ENCODE results near the gene WRAP53.

WRAP53 gene
- 8.4 to 12.4 reads per million in 2 donors for total RNA-seq

DNA sequence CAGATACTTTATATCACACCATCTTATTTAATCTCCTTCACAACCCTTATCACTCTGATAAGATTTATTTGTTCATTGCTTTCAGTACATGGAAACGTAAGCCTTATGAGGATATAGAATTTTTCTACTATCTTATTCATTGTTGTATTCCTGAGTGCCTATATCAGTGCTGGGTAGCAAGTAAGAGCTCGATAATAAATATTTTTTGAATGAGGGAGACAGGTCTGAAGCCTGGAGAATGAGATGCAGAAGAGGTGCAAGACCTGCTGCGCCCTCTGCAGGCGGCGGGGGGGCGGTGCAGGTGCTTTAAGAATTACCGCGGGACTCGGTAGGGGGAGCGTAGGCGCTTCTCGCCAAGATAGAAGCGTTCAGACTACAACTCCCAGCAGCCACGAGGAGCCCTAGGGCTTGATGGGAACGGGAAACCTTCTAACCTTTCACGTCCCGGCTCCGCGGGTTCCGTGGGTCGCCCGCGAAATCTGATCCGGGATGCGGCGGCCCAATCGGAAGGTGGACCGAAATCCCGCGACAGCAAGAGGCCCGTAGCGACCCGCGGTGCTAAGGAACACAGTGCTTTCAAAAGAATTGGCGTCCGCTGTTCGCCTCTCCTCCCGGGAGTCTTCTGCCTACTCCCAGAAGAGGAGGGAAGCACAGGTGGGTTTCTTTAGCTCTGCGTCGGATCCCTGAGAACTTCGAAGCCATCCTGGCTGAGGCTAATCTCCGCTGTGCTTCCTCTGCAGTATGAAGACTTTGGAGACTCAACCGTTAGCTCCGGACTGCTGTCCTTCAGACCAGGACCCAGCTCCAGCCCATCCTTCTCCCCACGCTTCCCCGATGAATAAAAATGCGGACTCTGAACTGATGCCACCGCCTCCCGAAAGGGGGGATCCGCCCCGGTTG, at the start of gene WRAP53:
Gene WRAP53 (plus strand): TSS at position 570 of the 900 bp plus-strand sequence. CDS start 172 bp downstream, at position 742.
- peak; percentile 86 to 97 (median 93) for DNase-seq

- no peak for DNase-seq
These were observed 47.5 kb upstream of the WRAP53 start for GRCh38 chr17:7640783-7641182.

- DNase-seq, result peak in 1 of 5 experiments; percentile 47
These were observed 46.6 kb upstream of the WRAP53 start for GRCh38 chr17:7641635-7642034.

DNA sequence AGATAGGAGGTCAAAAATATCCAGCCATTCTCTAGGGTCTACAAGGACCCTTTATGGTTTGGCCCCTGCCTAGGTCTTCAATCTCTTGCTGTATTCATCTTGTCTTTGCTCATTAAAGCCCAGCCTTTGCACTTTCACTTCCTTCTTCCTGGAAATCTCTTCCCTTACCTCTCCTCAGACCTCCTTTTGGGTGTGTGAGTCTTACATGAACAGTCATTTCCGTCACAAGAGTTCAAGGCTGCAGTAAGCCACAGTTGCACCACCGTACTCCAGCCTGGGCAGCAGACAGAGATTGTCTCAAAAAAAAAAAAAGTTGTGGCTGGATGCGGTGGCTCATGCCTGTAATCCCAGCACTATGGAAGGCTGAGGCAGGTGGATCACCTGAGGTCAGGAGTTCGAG, 43.5 kb upstream of the WRAP53 start:
- peak in 1 of 5 experiments; percentile 30 for DNase-seq

DNA sequence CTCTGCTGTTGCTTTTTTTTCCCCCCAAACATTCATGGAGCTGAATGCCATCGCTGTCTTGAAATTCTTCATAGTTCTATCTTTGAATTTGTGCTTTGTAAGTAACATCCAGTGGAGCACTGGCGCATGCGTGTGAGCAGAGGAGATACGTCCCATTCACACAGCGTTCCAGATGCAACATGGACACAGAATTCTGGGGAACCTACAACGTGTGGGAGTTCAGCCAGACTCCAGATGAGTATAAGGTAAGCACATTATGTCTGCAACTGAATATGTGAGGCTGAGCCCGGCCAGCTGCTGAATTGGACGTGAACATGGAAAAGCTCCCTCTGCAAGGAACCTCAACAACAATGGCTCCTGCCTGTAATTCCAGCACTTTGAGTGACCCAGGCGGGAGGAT, 41.8 kb upstream of the WRAP53 start:
- DNase-seq, result no peak

DNA sequence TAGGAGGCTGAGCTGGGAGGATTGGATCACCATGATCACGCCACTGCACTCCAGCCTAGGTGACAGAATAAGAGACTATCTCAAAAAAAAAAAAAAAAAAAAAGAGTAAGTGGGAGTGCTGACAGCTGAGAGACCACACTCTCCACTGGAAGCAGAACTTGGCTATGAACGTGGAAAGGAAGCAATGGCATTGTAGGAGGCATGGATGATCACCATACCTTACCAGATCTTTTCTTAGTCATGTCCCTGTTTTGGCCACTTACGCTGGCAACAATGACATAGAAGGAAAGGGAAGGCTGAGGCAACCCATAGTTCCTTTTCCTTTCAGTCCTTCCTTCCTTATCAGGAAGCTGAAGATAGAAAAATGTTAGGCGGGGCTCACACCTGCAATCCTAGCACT, 41.3 kb upstream of the WRAP53 start:
- DNase-seq, result no peak

GRCh38 chr17:7650509-7651096, 37.7 kb upstream of the WRAP53 start, which contains the start of gene ATP1B2:
Gene ATP1B2, plus strand, starts transcription at chr17:7650926. Its CDS starts 593 bp downstream, at chr17:7651519.
- DNase-seq, result peak; percentile 44 to 78 (median 61)

- no peak for DNase-seq
These were observed 37.1 kb upstream of the WRAP53 start for GRCh38 chr17:7651097-7651664.

DNA sequence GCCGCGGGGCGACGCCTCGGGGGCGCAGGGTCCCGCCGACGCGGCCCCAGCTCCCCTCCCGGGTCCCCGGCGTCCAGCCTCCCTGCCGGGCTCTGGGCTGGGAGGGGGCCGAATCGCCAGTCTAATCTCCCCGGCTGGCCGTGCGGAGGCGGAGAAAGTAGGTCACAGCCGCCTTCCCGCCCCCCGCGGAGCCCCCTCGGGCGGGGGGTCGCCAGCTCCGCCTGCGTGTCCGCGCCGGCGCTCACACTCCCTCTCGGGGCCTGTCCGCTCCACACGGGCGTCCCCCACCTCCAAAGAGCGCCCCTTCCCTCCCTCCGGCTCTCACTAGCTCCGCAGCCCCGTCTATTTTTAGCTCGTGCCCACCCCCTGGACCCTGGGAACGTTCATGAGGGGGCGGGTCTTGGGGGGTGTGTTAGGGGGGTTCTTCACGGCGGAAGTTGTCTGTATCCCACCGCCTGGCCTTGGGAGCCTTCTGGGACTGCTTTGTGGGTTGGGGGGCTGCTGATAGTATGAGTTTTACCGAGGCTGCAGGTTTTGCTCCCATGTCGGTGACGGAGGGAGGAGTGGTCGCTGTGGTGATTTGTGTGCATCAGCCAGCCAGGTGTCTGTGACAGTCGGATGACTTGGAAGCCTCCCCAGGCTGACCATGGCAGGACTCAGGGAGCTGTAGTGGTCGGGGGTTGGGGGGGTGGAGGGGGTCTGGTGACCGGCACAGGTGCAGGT, 36.5 kb upstream of the WRAP53 start:
- no peak for DNase-seq

GRCh38 chr17:7652388-7653356, 35.6 kb upstream of the WRAP53 start:
- DNase-seq, result no peak

DNA sequence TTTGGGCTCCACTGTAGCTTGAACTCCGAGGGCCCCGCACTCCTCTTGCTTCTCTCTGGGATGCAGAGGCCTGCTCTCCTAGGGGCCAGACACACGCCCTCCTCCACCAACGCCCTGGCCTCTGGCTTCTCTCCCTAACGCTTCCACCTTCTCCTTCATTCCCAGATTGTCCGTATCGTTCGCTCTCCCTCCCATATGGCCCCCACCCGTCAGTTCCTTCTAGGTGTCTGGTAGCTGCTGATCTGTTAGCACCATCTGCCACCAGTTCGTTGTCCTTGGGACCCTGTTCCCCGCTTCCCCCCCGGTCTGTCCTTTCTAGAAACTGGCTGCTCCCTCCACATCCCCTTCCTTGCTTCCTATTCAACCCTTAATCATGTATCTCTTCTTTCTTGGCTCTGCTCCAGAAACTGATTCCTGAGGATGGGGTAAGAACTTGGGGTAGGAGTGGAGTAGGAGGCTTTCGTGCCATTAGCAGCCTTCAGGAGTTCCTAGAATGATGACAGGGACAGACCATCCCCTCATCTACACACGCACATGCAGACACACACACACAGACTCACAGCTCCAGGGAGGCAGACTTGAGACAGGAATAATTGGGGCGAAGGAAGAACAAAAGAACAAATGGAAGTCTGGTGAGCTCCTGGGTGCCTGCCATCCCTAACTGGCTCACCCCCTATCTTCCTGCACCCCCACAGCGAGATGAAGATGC, 33.3 kb upstream of the WRAP53 start:
- DNase-seq, result no peak

DNA sequence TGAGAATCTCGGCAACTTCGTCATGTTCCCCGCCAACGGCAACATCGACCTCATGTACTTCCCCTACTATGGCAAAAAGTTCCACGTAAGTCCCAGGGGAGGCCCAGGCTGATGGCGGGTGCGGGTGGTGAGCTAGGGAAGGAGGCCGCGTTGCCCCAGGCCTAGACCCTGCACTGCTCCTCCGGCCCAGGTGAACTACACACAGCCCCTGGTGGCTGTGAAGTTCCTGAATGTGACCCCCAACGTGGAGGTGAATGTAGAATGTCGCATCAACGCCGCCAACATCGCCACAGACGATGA, 32.8 kb upstream of the WRAP53 start:
- DNase-seq, result no peak

GRCh38 chr17:7656958-7657609, 31.2 kb upstream of the WRAP53 start:
- DNase-seq, result no peak

DNA sequence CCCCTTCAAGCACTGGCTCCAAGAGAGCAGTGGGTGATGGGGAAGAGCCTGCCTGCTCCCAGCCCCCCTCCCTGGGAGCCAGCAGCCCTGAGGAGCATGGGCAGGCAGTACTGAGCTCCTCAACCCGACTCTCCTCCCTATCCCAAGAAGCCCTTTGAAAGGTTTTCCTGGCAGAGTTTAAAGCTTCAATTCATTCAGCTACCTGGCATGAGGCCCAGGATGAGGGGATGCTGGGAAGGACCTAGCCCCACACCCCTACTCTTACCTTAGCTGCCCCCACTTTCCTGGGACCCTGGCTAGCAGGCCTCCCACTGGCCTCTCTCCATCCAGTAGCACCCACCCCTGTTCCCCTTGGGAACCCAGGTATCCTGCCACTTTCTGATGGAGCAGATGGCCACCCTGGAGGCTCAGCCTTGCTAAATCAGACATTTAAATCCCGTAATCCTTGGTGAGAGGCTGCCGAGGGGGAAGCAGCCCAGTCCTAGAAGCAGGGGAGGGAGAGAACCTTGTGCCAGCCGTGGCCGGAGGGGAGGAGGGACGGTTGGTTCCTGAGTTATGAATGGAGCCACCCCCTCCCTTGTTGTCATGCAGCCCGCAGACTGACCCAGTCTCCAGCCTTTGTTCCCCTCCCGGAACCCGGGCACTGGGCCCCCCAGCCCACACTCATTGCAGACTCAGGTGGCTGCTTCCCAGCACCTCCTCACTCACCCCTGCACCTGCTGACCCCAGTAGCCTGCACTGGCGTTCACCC, 20.4 kb upstream of the WRAP53 start:
- no peak for DNase-seq

- no peak for DNase-seq
These were observed 19.8 kb upstream of the WRAP53 start for GRCh38 chr17:7668482-7668881.

DNA sequence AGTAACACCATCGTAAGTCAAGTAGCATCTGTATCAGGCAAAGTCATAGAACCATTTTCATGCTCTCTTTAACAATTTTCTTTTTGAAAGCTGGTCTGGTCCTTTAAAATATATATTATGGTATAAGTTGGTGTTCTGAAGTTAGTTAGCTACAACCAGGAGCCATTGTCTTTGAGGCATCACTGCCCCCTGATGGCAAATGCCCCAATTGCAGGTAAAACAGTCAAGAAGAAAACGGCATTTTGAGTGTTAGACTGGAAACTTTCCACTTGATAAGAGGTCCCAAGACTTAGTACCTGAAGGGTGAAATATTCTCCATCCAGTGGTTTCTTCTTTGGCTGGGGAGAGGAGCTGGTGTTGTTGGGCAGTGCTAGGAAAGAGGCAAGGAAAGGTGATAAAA, 15.0 kb upstream of the WRAP53 start:
- peak in 1 of 5 experiments; percentile 30 for DNase-seq

DNA sequence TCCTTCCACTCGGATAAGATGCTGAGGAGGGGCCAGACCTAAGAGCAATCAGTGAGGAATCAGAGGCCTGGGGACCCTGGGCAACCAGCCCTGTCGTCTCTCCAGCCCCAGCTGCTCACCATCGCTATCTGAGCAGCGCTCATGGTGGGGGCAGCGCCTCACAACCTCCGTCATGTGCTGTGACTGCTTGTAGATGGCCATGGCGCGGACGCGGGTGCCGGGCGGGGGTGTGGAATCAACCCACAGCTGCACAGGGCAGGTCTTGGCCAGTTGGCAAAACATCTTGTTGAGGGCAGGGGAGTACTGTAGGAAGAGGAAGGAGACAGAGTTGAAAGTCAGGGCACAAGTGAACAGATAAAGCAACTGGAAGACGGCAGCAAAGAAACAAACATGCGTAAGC, 13.3 kb upstream of the WRAP53 start:
- no peak for DNase-seq

DNA sequence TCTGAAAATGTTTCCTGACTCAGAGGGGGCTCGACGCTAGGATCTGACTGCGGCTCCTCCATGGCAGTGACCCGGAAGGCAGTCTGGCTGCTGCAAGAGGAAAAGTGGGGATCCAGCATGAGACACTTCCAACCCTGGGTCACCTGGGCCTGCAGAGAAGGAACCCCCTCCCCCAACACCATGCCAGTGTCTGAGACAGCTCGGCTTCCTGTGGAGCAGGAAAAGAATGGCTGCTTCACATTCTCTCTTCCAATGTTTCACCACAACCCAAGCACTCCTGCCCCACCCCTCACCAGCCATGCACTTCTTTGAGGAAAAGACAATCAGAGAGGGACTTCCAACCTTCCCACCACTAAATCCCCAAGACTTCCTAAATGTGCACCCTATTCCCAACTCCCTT, 11.7 kb upstream of the WRAP53 start:
- no peak for DNase-seq

- no peak for DNase-seq
These were observed 10.7 kb upstream of the WRAP53 start for GRCh38 chr17:7677388-7678067.
